Ishikawa (cell line): ENCODE results near the gene ACTG2.

Experiments
- CEBPB ChIP-seq: IDR thresholded peaks from 2 replicates; pipeline ENCODE4 v1.6.1; 2012
- CREB1 ChIP-seq: IDR thresholded peaks from 2 replicates; pipeline ENCODE4 v1.6.1; 2012; ENCODE audit warnings: low read depth
- EP300 ChIP-seq: IDR thresholded peaks from 2 replicates; pipeline ENCODE4 v1.6.1; 2012; ENCODE audit warnings: borderline replicate concordance
- FOXM1 ChIP-seq: IDR thresholded peaks from 2 replicates; pipeline ENCODE4 v1.6.1; 2012; ENCODE audit warnings: low read depth, borderline replicate concordance
- NFIC ChIP-seq: IDR thresholded peaks from 2 replicates; pipeline ENCODE4 v1.6.1; 2012
- RAD21 ChIP-seq: IDR thresholded peaks from 2 replicates; pipeline ENCODE4 v1.6.1; 2012; ENCODE audit warnings: low read depth
- TAF1 ChIP-seq: IDR thresholded peaks from 2 replicates; pipeline ENCODE4 v1.6.1; 2012; ENCODE audit warnings: low read depth, mild to moderate bottlenecking
- TCF12 ChIP-seq: IDR thresholded peaks from 2 replicates; pipeline ENCODE4 v1.6.1; 2012; ENCODE audit warnings: low read depth
- USF1 ChIP-seq: IDR thresholded peaks from 2 replicates; pipeline ENCODE4 v1.6.1; 2012
- TF ChIP-seq, protein P1 (sequence below): IDR thresholded peaks from 2 replicates; pipeline ENCODE4 v1.6.1; 2012; ENCODE audit warnings: low read depth, mild to moderate bottlenecking
- TF ChIP-seq, protein P2 (sequence below): IDR thresholded peaks from 2 replicates; pipeline ENCODE4 v1.6.1; 2012

DNA sequence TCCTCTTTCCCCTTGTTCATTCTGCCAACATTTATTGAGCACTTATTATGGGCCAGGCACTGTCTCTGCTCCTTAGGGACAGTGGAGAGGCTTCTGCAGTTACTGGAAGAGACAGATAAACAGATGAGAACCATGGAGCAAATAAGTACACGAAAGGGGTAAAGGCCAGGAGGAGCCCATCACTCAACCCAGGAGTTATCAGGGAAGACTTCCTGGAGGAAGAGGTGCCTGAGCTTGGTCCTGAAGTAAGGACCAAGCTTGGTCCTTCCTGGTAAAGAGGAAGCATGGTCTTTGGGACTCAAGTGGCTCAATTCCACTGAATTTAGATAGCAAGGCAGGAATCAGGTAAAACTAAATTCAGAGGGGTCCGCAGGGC, 1.7 kb downstream of the ACTG2 start:
- no peak for TF ChIP-seq RAD21
- no peak for TF ChIP-seq USF1
- TF ChIP-seq CREB1 = no peak
- TF ChIP-seq EP300 = no peak
- TF ChIP-seq, protein P1, sequence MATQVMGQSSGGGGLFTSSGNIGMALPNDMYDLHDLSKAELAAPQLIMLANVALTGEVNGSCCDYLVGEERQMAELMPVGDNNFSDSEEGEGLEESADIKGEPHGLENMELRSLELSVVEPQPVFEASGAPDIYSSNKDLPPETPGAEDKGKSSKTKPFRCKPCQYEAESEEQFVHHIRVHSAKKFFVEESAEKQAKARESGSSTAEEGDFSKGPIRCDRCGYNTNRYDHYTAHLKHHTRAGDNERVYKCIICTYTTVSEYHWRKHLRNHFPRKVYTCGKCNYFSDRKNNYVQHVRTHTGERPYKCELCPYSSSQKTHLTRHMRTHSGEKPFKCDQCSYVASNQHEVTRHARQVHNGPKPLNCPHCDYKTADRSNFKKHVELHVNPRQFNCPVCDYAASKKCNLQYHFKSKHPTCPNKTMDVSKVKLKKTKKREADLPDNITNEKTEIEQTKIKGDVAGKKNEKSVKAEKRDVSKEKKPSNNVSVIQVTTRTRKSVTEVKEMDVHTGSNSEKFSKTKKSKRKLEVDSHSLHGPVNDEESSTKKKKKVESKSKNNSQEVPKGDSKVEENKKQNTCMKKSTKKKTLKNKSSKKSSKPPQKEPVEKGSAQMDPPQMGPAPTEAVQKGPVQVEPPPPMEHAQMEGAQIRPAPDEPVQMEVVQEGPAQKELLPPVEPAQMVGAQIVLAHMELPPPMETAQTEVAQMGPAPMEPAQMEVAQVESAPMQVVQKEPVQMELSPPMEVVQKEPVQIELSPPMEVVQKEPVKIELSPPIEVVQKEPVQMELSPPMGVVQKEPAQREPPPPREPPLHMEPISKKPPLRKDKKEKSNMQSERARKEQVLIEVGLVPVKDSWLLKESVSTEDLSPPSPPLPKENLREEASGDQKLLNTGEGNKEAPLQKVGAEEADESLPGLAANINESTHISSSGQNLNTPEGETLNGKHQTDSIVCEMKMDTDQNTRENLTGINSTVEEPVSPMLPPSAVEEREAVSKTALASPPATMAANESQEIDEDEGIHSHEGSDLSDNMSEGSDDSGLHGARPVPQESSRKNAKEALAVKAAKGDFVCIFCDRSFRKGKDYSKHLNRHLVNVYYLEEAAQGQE = no peak
- no peak for TF ChIP-seq FOXM1
- TF ChIP-seq CEBPB = no peak
- TF ChIP-seq TAF1 = no peak
- TF ChIP-seq TCF12 = no peak
- TF ChIP-seq NFIC = no peak
- TF ChIP-seq, protein P2, sequence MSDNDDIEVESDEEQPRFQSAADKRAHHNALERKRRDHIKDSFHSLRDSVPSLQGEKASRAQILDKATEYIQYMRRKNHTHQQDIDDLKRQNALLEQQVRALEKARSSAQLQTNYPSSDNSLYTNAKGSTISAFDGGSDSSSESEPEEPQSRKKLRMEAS = no peak
